HFFc6 (cell line): ENCODE data around the gene ATXN1. TPM values are rescaled to one million over a fixed set of nuclear protein-coding genes. Genes with fewer than 3 reads are reported as not detected.

Experiments used
- DNase-seq: peaks from one replicate; pipeline ENCODE4 v3.0.0-alpha.2; 2018
- H3K27ac Mint-ChIP-seq: 2 replicates; pipeline ENCODE4 v1.8.0; 2020; ENCODE audit warnings: mild to moderate bottlenecking, mixed read lengths
- H3K27me3 Mint-ChIP-seq: 2 replicates; pipeline ENCODE4 v1.8.0; 2021; ENCODE audit warnings: mild to moderate bottlenecking, moderate library complexity, mixed read lengths; ENCODE audit not compliant: insufficient read depth
- H3K36me3 Mint-ChIP-seq: 2 replicates; pipeline ENCODE4 v1.8.0; 2021; ENCODE audit warnings: low read depth, mixed read lengths
- H3K4me1 Mint-ChIP-seq: 2 replicates; pipeline ENCODE4 v1.8.0; 2020; ENCODE audit warnings: low read depth, mixed read lengths
- H3K4me3 Mint-ChIP-seq: 2 replicates; pipeline ENCODE4 v1.8.0; 2020; ENCODE audit warnings: mild to moderate bottlenecking, moderate library complexity, mixed read lengths
- H3K9me3 Mint-ChIP-seq: 2 replicates; pipeline ENCODE4 v1.8.0; 2020; ENCODE audit warnings: mild to moderate bottlenecking, mixed read lengths
- total RNA-seq, 6 experiments: library from RNA; stranded (reverse); fragmentation: NEBNext Ultra II Directional; extraction: Animal tissue kit (Norgen Biotek cat#: 25700); gene quantifications; 2 replicates in 1 of 6; 3 replicates in 5 of 6; pipeline ENCODE4 v1.2.3, GENCODE V29; 2021
- TF ChIP-seq, protein P1 (sequence below): fragments of 200-600 bp; sonication (generic); IDR thresholded peaks from 2 replicates; pipeline ENCODE4 v1.5.0; 2021; ENCODE audit warnings: antibody characterized with exemption, mild to moderate bottlenecking

The ATXN1 gene
- total RNA-seq, 6 experiments from 2014 or later, result 28.2 to 41.5 (median 30.5) TPM

DNA sequence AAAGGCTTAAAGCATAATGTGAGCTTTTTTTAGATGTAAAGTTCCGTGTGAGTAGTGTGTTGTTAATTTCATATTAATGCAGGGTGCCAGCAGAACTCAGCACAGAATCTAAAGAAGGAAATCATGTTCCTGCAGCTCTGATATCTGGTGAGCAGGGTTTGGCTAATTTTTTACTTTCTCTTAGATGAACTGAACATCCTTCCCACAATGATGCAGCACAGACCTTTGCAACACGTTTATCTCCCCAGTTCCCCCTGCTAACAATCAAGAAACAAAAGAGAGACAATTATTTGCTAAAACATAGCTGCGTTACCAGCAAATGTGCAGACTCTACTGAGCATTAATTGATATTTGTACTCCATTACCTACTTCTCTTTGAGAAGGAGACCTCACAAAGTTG lies 39.1 kb upstream of the ATXN1 start:
- H3K27me3 Mint-ChIP-seq, result no peaks in the 10 kb centered on the region
- H3K9me3 Mint-ChIP-seq, result no peaks in the 10 kb centered on the region
- H3K4me1 Mint-ChIP-seq, result peaks cover 36% of the 10 kb centered on the region
- no peak overlapping the region for H3K4me3 Mint-ChIP-seq
- DNase-seq, result no peak
- H3K36me3 Mint-ChIP-seq, result no peaks in the 10 kb centered on the region
- H3K27ac Mint-ChIP-seq, result no peak overlapping the region
- TF ChIP-seq, protein P1, sequence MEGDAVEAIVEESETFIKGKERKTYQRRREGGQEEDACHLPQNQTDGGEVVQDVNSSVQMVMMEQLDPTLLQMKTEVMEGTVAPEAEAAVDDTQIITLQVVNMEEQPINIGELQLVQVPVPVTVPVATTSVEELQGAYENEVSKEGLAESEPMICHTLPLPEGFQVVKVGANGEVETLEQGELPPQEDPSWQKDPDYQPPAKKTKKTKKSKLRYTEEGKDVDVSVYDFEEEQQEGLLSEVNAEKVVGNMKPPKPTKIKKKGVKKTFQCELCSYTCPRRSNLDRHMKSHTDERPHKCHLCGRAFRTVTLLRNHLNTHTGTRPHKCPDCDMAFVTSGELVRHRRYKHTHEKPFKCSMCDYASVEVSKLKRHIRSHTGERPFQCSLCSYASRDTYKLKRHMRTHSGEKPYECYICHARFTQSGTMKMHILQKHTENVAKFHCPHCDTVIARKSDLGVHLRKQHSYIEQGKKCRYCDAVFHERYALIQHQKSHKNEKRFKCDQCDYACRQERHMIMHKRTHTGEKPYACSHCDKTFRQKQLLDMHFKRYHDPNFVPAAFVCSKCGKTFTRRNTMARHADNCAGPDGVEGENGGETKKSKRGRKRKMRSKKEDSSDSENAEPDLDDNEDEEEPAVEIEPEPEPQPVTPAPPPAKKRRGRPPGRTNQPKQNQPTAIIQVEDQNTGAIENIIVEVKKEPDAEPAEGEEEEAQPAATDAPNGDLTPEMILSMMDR, result no peak

DNA sequence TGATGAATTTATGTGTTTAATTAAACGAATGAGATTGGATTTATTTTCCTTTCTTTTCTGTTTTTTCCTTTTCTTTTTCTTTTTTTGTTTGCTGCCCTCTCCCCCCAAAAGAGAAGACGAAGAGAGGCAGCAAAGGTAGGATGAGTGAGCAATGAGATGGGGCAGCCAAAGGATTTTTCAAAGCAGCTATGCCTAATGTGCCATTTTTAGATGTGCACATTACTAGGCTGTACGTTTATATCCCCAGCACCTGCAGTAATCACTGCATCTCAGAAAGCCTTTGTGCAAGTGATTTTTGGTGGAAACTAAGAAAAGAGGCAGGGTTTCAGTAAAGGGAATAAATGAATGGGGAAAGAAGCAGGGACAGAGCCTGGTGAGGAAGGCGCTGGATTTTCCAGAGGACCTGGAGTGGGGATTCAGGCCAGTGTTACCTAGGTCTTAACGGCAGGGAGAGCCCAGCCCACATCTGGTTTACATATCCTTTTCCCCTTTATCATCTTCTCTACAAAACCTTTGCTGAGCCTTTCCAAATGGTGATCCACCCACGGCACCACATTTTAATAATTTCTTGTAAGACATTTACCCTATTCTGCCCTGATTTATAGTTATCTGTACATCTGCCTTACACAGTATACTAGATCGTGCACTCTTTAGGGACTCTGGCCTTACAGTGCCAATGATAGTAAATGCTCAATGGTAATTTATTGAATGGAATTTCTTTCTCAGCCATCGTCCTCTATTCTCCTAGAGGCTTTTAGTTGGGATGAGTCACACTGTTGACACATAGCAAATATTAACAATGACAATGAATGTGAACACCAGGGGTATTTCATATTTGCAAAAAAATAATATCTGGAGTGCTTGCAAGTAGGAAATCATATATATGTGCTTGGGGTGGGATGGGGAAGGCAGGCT lies 38.3 kb upstream of the ATXN1 start:
- no peaks in the 10 kb centered on the region for H3K27me3 Mint-ChIP-seq
- H3K36me3 Mint-ChIP-seq, result no peaks in the 10 kb centered on the region
- H3K9me3 Mint-ChIP-seq, result no peaks in the 10 kb centered on the region
- TF ChIP-seq, protein P1, result no peak
- DNase-seq, result no peak
- no peak overlapping the region for H3K4me3 Mint-ChIP-seq
- no peak overlapping the region for H3K27ac Mint-ChIP-seq
- H3K4me1 Mint-ChIP-seq, result peaks cover 36% of the 10 kb centered on the region

DNA sequence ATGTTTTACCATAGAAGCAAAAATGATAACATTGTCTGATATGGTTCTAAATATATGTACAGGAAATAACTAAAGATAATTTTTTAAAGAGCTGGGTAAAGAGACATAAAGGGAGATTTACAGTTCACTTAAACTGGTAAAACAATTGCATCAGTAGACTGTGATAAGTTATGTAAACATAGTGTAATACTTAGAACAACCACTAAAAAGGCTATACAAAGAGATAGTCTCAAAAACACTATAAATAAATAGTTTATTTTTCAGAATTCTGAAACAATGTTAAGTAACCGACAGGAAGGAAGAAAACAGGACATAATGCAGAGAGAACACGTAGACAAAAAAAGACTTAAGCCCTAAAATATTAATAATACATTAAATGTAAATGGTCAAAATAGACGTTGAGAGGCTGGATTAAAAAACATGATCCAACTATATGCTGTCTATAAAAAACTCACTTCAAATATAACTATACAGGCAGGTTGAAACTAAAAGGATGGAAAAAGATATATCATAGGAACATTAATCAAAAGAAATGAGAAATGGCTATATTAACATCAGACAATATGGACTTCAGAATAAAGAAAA lies 32.7 kb upstream of the ATXN1 start:
- TF ChIP-seq, protein P1, result peak; percentile 60
- Mint-ChIP-seq H3K4me1 (no peaks in the 10 kb centered on the region; the same call in 1 of the 2 replicates), H3K9me3 (peaks cover 8% of the 10 kb centered on the region), H3K36me3 (peaks cover 10% of the 10 kb centered on the region; the same call in 1 of the 2 replicates), H3K4me3 (no peak overlapping the region), H3K27ac (no peak overlapping the region), H3K27me3 (peaks cover 4% of the 10 kb centered on the region; the same call in 1 of the 2 replicates)
- DNase-seq, result no peak

DNA sequence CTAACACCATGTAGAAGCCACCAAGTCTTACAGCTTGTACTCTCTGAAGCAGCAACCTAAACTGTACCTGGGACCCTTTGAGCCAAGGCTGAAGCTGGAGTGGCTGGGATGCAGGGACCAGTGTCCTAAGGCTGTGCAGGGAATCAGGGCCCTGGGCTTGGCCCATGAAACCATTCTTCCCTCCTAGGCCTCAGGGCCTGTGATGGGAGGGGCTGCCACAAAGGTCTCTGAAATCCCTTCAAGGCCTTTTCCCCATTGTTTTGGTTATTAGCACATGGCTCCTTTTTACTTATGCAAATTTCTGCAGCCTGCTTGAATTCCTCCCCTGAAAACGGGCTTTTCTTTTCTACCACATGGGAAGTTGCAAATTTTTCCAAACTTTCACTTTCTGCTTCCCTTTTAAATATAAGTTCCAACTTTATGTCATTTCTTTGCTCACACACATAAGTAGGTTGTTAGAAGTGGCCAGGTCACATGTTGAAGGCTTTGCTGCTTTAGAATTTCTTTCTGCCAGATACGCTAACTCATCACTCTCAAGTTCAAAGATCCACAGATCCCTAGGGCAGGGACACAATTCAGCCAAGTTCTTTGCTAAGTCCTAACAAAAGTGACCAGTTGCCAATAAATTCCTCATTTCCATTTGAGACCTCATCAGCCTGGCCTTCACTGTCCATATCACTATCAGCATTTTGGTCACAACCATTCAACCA lies 28.2 kb upstream of the ATXN1 start:
- peaks cover 8% of the 10 kb centered on the region for H3K9me3 Mint-ChIP-seq
- no peak for DNase-seq
- H3K27me3 Mint-ChIP-seq, result peaks cover 4% of the 10 kb centered on the region; the same call in 1 of the 2 replicates
- H3K27ac Mint-ChIP-seq, result no peak overlapping the region
- TF ChIP-seq, protein P1, result no peak
- H3K4me3 Mint-ChIP-seq, result no peak overlapping the region
- peaks cover 18% of the 10 kb centered on the region for H3K36me3 Mint-ChIP-seq
- H3K4me1 Mint-ChIP-seq, result peaks cover 14% of the 10 kb centered on the region

DNA sequence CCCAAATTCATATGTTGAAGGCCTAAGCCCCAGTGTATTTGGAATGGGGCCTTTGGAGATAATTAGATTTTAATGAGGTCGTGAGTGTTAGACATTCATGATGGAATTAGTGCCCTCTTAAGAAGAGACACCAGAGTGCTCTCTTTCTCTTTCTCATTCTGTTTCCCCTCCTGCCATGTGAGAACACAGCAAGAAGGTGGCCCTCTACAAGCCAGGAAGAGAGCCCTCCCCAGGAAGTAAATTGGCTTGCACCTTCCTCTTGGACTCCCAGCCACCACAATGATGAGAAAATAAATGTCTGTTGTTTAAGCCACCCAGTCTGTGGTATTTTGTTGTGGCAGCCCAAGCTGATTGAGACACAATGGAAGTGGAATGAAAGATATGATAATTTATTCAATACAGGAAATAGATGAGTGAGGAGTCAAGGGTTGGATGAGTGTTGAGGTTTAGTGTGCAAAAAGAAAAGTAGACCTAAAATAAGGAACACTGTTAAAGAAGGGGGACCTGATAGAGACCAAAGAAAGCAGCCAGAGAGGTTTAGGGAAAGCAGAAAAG lies 25.9 kb upstream of the ATXN1 start:
- DNase-seq, result no peak
- TF ChIP-seq, protein P1, result no peak
- Mint-ChIP-seq H3K36me3 (peaks cover 18% of the 10 kb centered on the region), H3K4me3 (no peak overlapping the region), H3K4me1 (peaks cover 14% of the 10 kb centered on the region), H3K27ac (no peak overlapping the region), H3K9me3 (peaks cover 8% of the 10 kb centered on the region), H3K27me3 (peaks cover 2% of the 10 kb centered on the region; the same call in 1 of the 2 replicates)
